NCI-H2171 treated with DMSO at 0.1 percent for 48 hours (cell line): ENCODE results near the gene CD70.
"Not testable (repeated sequence)": the region's sequence is repeated elsewhere in the genome, so short reads cannot be mapped to it uniquely, and the experiment has no call there.

Experiments used
- DNase-seq: peaks from one replicate; lab custom pipeline; 2025; lab: John Stamatoyannopoulos, UW

CD70 gene

DNA sequence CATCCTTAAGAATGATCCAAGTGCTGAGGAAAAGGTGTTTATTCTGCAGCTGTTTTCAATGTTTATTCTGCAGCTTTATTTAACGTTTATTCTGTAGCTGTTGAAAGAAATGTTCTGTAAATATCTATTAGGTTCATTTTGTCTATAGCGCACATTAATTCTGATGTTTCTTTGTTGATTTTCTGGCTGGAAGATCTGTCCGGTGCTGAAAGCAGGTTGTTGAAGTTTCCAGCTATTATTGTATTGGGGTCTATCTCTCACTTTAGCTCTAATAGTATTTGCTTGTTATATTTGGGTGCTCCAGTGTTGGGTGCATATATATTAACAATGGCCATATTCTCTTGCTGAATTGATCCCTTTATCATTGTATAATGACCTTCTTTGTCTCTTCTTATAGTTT is 20.2 kb downstream of the CD70 start:
- DNase-seq: no peak

DNA sequence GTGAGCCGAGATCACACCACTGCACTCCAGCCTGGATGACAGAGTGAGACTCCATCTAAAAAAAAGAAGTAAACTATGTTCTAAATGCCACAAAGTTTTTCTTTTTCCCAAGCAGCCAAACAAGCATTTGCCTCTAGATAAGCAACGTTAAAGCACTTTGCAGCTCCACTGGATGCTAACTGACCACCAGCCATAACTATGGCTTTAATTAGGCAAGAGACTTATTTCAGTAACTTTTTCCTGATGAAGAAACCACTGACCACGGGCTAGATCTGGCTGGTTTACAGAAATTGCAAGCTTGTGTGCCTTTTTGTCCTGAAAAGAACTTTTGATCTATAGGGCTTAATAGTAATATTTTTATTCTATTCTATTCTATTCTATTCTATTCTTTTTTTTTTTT is 22.1 kb downstream of the CD70 start:
- no peak for DNase-seq

DNA sequence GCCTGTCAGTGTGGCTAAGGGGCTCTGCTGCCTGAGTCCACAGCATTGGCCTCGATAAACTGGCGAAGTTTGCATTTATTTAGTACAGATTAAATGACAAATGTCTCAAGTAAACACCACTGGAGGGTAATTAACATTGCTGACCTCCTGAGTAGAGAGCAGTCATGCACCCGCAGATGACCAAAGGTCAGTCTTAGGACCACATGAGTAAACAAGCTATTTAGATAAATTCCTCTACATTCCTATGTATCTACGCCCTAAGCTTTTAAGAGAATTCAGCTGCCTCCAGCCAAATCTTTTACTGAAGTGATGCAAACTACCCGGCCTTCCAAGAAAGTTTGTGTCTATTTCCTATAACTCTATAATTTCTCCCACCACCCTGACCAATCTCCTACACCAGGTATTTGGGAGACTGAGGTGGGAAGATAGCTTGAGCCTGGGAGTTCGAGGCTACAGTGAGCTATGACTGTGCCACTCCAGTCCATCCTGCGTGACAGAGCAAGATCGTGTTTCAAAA is 22.9 kb downstream of the CD70 start:
- no peak for DNase-seq

DNA sequence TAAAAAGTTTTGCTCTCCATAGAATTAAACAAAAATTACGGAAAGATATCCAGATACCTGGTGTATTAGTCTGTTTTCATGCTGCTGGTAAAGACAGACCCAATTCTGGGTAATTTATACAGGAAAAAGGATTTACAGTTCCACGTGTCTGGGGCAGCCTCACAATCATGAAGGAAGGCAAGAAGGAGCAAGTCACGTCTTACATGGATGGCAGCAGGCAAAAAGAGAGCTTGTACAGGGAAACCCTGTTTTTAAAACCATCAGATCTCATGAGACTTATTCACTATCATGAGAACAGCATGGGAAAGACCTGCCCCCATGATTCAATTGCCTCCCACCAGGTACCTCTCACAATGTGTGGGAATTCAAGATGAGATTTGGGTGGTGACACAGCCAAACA is 24.2 kb downstream of the CD70 start:
- DNase-seq: not testable (repeated sequence)

DNA sequence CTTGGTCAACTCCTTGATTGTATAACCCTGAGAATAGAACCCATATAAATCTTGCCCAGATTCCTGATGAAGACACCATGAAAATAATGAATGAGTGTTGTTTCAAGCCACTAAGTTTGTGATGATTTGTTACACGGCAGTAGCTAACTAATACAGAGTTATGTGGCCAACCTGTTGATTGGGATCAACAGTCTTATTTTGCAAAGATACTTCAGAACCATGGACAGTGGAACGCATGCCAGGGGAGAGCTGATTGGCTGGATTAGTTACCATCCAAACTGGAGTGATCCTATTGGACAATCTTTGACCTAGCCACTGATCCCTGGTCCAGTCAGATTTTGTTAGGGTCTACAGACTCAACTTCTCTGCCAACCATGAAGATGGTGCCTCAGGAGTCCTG is 26.6 kb downstream of the CD70 start:
- DNase-seq: no peak

DNA sequence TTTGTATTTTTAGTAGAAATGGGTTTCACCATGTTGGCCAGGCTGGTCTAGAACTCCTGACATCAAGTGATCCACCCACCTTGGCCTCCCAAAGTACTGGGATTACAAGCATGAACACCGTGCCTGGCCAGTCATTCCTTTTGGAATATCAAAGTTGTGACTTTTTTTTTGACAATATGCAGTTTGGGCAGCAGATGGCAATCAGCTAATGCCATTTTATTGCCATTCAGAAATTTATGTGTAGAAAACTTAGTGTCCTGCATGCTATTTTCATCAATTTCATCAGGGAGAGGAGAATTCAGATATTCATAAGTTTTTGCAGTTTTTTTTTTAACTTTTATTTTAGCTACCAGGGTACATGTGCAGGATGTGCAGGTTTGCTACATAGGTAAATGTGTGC is 28.5 kb downstream of the CD70 start:
- DNase-seq: not testable (repeated sequence)

DNA sequence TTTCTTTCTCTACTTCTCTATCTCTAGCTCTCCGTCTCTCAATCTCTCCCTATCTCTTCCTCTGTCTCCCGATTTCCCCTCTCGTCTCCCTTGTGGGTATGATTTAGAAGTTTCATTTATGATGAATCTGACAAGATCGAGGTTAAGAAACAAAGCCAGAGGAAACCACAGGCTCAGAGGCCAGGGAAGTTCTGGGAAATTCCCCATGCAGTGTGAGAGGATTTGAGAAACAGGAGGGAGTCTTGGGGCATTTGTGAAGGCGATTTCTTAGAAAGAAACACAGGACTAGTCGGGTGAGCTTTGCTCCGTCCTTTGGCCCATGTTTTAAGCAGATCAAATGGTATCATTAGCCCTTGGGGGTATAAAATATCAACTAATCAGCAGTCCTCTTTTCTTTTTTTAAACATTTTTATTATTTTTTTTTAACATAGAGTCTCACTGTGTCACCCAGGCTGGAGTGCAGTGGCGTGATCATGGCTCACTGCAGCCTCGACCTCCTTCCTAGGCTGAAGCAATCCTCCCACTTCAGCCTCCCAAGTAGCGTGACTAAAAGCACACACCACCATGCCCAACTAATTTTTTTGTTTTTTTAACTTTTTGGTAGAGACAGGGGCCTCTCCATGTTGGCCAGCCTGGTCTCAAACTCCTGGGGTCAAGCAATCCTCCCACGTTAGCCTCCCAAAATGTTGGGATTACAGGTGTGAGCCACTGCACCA is 34.3 kb downstream of the CD70 start:
- no peak for DNase-seq

DNA sequence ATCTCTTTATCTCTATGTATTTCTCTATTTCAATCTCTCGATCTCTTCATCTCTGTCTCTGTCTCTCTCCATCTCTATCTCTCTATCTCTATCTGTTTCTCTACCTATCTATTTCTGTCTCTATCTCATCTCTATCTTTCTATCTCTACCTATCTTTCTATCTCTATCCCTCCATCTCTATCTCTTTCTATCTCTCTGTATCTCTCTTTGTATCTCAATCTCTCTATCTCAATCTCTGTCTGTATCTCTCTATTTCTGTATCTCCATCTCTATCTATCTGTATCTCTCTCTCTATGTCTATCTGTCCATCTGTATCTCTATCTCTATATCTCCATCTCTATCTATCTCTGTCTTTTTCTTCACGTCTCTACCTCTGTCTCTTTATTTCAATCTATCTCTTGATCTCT is 34.9 kb downstream of the CD70 start:
- DNase-seq: no peak

DNA sequence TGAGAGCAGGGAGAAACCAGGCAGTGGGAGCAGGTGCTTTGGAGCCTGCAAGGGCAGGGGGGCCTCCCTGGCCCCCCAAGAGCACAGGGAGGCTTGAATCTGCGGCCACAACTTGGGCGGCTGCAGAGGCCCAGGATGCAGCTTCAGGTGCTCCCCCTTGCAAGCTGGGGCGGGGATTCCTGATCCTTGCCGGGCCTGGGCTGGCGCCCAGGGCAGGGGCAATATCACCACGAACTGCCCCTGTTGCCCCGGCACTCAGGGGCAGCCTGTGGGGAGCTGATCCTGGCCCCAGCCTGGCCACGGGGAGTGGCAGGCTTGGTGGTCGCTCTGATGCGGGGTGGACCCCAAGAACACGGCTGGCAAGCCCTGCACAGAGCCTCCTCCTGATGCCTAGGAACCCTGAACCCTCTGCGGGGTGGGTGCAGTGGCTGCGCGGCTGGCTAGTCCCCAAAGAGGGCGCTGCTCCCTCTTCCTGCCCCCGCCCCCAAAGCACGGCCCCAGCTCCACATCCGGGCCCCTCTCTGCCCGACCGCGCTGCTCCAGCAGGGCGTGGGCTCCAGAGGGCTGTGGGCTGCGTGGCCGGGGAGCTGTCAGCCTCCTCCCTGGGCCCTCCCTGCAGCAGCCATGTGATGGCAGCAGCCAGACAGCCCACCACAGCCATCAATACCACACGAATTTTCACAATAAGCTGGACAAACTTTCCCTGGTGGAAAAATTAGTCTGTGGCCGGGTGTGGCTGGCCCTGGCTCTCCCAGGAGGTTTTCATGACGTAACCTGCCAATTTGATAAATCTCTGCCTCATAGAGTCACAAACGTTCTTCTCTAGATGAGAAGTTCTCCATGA is 39.1 kb downstream of the CD70 start:
- DNase-seq: no peak

DNA sequence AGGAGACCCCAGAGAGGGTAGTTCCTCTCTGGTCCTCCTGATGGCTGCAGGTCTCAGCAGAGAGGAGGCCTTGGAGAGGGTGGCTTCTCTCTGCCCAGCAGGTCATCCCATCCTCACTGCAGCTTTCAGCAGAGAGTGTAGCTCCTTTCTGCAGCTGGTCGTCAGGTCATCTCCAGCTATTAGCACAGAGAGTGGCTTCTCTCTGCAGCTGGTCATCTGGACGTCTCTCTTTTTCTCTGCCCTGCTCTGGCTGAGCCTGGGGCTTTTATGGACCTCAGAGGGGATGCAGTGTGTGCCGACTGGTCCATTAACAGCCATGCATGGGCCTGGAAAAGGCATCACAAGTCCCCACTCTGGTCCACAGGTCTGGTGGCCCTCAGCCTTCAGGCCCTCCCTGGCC is 39.9 kb downstream of the CD70 start:
- no peak for DNase-seq

DNA sequence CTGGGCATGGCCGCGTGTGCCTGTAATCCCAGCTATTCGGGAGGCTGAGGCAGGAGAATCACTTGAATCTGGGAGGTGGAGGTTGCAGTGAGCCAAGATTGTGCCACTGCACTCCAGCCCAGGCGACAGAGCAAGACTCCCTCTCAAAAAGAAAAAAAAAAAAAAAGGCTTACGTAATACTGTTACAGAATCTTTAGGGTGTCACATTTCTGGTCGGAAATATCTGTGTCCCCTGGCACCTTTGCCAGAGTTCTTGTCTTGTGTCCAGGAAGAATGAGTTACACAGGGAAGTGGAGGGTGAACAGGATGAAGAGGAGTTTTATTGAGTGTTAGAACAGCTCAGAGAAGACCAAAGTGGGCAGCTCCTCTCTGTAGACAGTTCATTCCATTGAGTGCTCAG is 40.3 kb downstream of the CD70 start:
- DNase-seq: not testable (repeated sequence)

DNA sequence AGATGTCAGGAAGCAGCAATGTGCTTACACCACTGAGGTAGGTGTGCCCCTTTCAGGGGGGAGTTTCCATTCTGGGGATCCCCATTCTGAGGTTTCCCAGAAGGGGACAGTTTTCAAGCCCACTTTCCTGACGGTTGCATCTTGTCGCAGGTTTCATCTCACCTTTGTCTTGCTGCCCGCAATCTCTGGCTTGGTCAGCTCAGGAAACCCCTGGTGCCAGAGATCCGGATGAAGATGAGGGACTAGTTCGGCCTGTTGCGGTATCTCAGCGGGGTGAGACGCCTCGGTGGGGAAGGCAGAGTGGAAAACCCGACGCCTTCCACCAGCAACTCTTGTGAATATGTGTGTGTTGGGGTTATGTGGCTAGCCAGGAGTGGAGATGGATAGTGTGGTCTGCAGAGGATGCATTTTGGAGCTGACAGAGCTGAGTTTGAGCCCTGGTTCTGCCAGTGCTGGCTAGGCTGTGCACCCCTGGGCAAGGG is 47.0 kb downstream of the CD70 start:
- DNase-seq: no peak

DNA sequence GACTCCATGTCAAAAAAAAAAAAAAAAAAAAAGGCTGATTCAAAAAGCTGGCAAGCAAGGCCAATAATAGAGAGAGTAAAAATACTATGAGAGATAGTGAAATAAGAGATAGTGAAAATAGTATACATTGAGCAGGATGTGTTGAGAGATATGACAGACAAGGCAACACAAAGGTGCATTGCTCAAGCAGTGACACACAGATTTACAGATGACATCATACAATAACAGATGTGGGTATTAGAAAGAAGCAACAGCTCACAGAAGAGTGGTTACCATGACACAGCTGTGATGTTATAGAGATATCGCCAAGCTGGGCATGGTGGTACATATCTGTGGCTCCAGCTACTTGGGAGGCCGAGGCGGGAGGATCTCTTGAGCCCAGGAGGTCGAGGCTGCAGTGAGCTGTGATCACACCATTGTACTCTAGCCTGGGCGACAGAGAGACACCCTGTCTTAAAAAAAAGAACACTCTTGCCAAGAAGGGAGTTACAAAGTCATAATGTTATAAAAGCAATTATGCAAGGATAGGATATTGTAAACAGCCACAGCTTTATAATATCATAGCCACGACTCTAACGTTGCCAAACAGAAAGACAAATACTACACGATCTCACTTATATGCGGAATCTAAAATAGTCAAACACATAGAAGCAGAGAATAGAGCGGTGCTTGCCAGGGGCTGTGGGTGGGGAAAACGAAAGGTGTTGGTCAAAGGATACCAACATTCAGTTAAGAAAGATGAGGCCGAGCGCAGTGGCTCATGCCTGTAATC is 49.8 kb downstream of the CD70 start:
- no peak for DNase-seq

DNA sequence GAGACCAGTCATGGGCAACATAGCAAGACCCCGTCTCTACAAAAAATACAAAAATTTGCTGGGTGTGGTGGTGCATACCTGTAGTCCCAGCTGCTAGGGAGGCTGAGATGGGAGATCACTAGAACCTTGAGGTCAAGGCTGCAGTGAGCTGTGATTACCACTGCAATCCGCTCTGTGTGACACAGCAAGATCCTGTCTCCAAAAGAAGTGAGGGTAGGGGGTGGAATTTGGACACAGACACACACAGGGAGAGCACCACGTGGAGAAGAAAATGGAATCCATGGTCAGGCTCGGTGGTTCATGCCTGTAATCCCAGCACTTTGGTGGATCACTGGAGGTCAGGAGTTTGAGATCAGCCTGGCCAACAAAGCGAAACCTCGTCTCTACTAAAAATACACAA is 51.4 kb downstream of the CD70 start:
- no peak for DNase-seq
